Neural progenitor cell (in vitro differentiated cells): ENCODE results near the gene TIAM2.

Experiments used
- EZH2 ChIP-seq: fragments of 200-600 bp; sonication (generic); IDR thresholded peaks from 2 replicates; pipeline ENCODE4 v1.6.1; 2017; ENCODE audit warnings: antibody characterized with exemption, mild to moderate bottlenecking, moderate library complexity
- EZH2phosphoT487 ChIP-seq: fragments of 200-600 bp; sonication (generic); IDR thresholded peaks from 2 replicates; pipeline ENCODE4 v1.6.1; 2017; ENCODE audit warnings: antibody characterized with exemption
- TF ChIP-seq, protein P1 (sequence below): fragments of 200-600 bp; sonication (generic); IDR thresholded peaks from 2 replicates; pipeline ENCODE4 v1.5.1; 2017; ENCODE audit warnings: antibody characterized with exemption, mild to moderate bottlenecking

DNA sequence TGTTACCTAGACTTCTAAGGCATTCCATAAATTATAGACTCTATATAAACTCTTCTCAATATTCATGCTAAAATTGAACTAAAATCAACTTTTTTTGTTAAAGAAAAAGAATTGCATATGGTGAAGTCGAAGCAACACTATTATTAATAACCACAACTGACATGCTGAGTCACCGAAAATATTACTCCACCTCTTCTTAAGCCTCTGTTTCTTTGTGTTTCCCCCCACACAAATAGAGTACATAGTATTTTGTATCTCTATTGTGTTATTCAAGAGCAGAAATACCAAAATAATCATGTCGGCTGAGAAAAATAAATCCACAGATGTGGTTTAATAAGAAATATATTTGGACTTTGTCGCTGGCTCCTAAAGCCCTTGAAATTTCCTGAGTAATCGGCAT is 295.4 kb downstream of the TIAM2 start:
- TF ChIP-seq, protein P1, sequence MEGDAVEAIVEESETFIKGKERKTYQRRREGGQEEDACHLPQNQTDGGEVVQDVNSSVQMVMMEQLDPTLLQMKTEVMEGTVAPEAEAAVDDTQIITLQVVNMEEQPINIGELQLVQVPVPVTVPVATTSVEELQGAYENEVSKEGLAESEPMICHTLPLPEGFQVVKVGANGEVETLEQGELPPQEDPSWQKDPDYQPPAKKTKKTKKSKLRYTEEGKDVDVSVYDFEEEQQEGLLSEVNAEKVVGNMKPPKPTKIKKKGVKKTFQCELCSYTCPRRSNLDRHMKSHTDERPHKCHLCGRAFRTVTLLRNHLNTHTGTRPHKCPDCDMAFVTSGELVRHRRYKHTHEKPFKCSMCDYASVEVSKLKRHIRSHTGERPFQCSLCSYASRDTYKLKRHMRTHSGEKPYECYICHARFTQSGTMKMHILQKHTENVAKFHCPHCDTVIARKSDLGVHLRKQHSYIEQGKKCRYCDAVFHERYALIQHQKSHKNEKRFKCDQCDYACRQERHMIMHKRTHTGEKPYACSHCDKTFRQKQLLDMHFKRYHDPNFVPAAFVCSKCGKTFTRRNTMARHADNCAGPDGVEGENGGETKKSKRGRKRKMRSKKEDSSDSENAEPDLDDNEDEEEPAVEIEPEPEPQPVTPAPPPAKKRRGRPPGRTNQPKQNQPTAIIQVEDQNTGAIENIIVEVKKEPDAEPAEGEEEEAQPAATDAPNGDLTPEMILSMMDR = no peak
- no peak for TF ChIP-seq EZH2
- TF ChIP-seq EZH2phosphoT487 = no peak
